Stimulated activated CD8-positive, alpha-beta memory T cell treated with anti-CD3 and anti-CD28 coated beads, Interleukin-4, amount 100 ng/mL, for 1 hour (primary cell): Measurements from ENCODE around the gene MYOZ3.

Source experiments
- DNase-seq, 2 donors: peaks; one replicate each; pipeline ENCODE4 v3.0.0-alpha.2; 2020; ENCODE audit warnings: low read depth in 2 of 2, low spot score in 1 of 2

The MYOZ3 gene

GRCh38 chr5:150700246-150700593 is 39.2 kb downstream of the MYOZ3 start:
- DNase-seq = no peak

- DNase-seq = peak; percentile 83 to 87
These were observed 39.7 kb downstream of the MYOZ3 start, which contains the start of gene RBM22 for GRCh38 chr5:150700594-150701377. Gene RBM22, minus strand, starts transcription at chr5:150701062. Its CDS starts 77 bp downstream, at chr5:150700985.

GRCh38 chr5:150703762-150704161 is 42.7 kb downstream of the MYOZ3 start:
- no peak for DNase-seq

GRCh38 chr5:150706776-150707390 is 45.8 kb downstream of the MYOZ3 start:
- no peak for DNase-seq

GRCh38 chr5:150710165-150710564 is 49.1 kb downstream of the MYOZ3 start:
- no peak for DNase-seq

GRCh38 chr5:150723845-150724244 is 62.8 kb downstream of the MYOZ3 start:
- DNase-seq = no peak
